HEK293 (cell line): Measurements from ENCODE around the gene SKI.

Experiments
- CTCF ChIA-PET: fragments of 350-600 bp; formaldehyde crosslinking; extraction: SDS; loops from one replicate; lab custom pipeline; 2021; ENCODE audit warnings: antibody characterized with exemption; lab: Yijun Ruan, JAX
- POLR2A ChIA-PET: fragments of 300-600 bp; formaldehyde crosslinking; extraction: SDS; loops from one replicate; lab custom pipeline; 2020; ENCODE audit warnings: antibody characterized with exemption, inconsistent platforms; lab: Yijun Ruan, JAX
- H3K27ac ChIP-seq: fragments of 200-500 bp; sonication (Bioruptor generic); 2 replicates; pipeline ENCODE4 v1.5.1; 2014; ENCODE audit warnings: low read depth, low read length, control low read depth, inconsistent platforms; ENCODE audit errors: extremely low read depth
- H3K36me3 ChIP-seq, 2 experiments: fragments of 200-500 bp in 1 of 2; sonication (Bioruptor generic) in 1 of 2; 1 replicate in 1 of 2; 2 replicates in 1 of 2; pipeline ENCODE4 v1.5.1; 2014 to 2017; ENCODE audit warnings: inconsistent platforms in 2 of 2, low read length in 2 of 2; ENCODE audit not compliant: control insufficient read depth in 2 of 2, insufficient read depth in 1 of 2
- H3K4me1 ChIP-seq: fragments of 200-500 bp; sonication (Bioruptor generic); 2 replicates; pipeline ENCODE4 v1.5.1; 2014; ENCODE audit warnings: mild to moderate bottlenecking, low read length, inconsistent platforms; ENCODE audit not compliant: control insufficient read depth, insufficient read depth
- H3K4me3 ChIP-seq: 2 replicates; pipeline ENCODE4 v1.5.1; 2011; ENCODE audit warnings: low read depth, mild to moderate bottlenecking, control low read depth, low read length, moderate library complexity
- H3K9me3 ChIP-seq: fragments of 200-500 bp; sonication (Bioruptor generic); 2 replicates; pipeline ENCODE4 v1.5.1; 2014; ENCODE audit warnings: low read depth, low read length, inconsistent platforms; ENCODE audit not compliant: control insufficient read depth, insufficient read depth
- GLIS1 ChIP-seq: fragments of 450-650 bp; formaldehyde crosslinking; IDR thresholded peaks from 2 replicates; pipeline ENCODE4 v1.5.1; 2016; ENCODE audit warnings: missing biosample characterization, missing genetic modification characterization
- GLIS2 ChIP-seq: fragments of 450-650 bp; formaldehyde crosslinking; IDR thresholded peaks from 2 replicates; pipeline ENCODE4 v1.5.1; 2016; ENCODE audit warnings: missing biosample characterization, missing genetic modification characterization
- IKZF3 ChIP-seq: fragments of 450-650 bp; IDR thresholded peaks from 2 replicates; pipeline ENCODE4 v1.5.0; 2018; ENCODE audit warnings: missing biosample characterization, mild to moderate bottlenecking, missing genetic modification characterization, moderate library complexity
- KLF9 ChIP-seq: fragments of 450-650 bp; formaldehyde crosslinking; IDR thresholded peaks from 2 replicates; pipeline ENCODE4 v1.5.1; 2016; ENCODE audit warnings: missing biosample characterization, missing genetic modification characterization, low read depth
- ZBTB8A ChIP-seq: fragments of 450-650 bp; formaldehyde crosslinking; IDR thresholded peaks from 2 replicates; pipeline ENCODE4 v1.5.1; 2016; ENCODE audit warnings: missing biosample characterization, missing genetic modification characterization
- ZIC2 ChIP-seq: fragments of 450-650 bp; formaldehyde crosslinking; IDR thresholded peaks from 2 replicates; pipeline ENCODE4 v1.5.1; 2016; ENCODE audit warnings: missing biosample characterization, missing genetic modification characterization
- ZNF221 ChIP-seq: fragments of 450-650 bp; formaldehyde crosslinking; IDR thresholded peaks from 2 replicates; pipeline ENCODE4 v1.5.1; 2017; ENCODE audit warnings: missing biosample characterization, missing genetic modification characterization, borderline replicate concordance
- ZNF335 ChIP-seq: fragments of 450-650 bp; formaldehyde crosslinking; conservative IDR thresholded peaks from 2 replicates; pipeline ENCODE4 v1.5.1; 2016; ENCODE audit warnings: missing biosample characterization, missing genetic modification characterization
- ZNF529 ChIP-seq: fragments of 450-650 bp; formaldehyde crosslinking; IDR thresholded peaks from 2 replicates; pipeline ENCODE4 v1.5.1; 2017; ENCODE audit warnings: missing genetic modification characterization, missing biosample characterization; ENCODE audit not compliant: insufficient replicate concordance
- ZNF600 ChIP-seq: fragments of 450-650 bp; formaldehyde crosslinking; IDR thresholded peaks from 2 replicates; pipeline ENCODE4 v1.5.1; 2016; ENCODE audit warnings: missing biosample characterization, missing genetic modification characterization
- ZSCAN30 ChIP-seq: fragments of 450-650 bp; IDR thresholded peaks from 2 replicates; pipeline ENCODE4 v1.5.1; 2018; ENCODE audit warnings: missing biosample characterization, mild to moderate bottlenecking, missing genetic modification characterization, moderate library complexity
- TF ChIP-seq, protein P1 (sequence below): fragments of 450-650 bp; formaldehyde crosslinking; IDR thresholded peaks from 2 replicates; pipeline ENCODE4 v1.5.1; 2016; ENCODE audit warnings: missing biosample characterization, missing genetic modification characterization
- TF ChIP-seq, protein P2 (sequence below): fragments of 450-650 bp; formaldehyde crosslinking; IDR thresholded peaks from 2 replicates; pipeline ENCODE4 v1.5.1; 2017; ENCODE audit warnings: missing biosample characterization, missing genetic modification characterization

The SKI gene

DNA sequence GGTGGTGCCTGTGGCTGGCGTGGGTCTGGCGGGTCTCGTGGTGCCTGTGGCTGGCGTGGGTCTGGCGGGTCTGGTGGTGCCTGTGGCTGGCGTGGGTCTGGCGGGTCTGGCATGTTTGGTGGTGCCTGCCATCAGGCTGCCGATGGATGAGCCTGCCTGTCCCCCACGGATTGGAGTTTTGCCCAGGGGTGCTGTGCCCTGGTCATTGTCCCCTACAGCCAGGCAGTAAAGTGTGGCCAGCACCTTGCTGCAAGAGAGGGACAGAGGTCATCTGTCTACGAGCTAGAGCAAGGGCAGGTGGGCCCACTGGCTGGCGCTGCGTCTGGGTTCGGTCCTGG, 41.8 kb downstream of the SKI start:
- TF ChIP-seq ZNF529 (tag by site-specific recombination) = no peak
- ChIA-PET CTCF (no interaction called here), POLR2A (no interaction called here)
- peaks cover 13% of the 10 kb centered on the region for H3K4me1 ChIP-seq
- no peak overlapping the region for H3K4me3 ChIP-seq
- H3K27ac ChIP-seq = no peak overlapping the region
- no peaks in the 10 kb centered on the region for H3K9me3 ChIP-seq
- peaks cover 0 to 16% of the 10 kb centered on the region in 2 experiments; a peak in 1 of 3 replicates for H3K36me3 ChIP-seq

DNA sequence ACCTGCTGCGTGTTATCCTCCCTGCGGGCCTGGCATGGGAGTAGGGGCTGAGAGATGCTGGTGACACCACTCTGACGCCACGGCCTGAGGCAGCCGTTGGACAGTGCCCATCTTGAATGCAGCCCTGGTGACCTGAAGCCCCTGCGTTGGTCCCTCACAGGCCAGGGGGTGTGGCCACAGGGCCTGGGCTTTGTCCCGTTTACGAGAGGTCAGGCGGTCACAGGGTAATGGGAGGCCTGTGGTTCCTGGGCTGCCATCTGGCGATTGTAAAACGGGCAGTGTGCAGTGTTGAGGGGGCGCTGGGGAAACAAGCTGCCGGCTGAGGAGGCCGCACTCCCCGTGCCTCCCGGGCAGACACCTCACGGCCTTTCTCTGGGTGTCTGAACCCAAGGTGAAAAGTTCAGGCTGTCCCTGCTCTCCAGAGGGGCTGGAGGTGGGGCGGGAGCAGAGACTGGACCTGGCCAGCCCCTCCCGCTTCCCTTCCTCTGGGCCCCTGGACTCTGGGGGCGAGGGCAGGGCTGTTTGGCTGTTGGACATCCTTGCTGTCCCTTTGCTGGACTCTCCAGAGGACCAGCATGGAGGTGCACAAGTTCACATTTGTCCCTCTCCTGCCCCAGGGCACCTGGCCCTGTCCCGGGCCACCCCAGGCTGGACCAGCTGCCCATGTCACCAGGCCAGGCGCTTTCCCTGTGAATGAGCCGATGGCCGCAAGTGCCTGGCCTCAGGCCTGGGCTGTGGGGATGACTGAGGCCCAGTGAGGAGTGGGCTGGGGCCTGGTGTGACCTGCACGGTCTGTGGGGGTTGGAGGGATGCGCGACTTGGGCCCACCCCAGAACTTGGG, 42.4 kb downstream of the SKI start:
- no peak for TF ChIP-seq ZNF335
- 0 out of 2 replicates have a peak, but pooled peaks have one; percentile 17 for TF ChIP-seq KLF9
- TF ChIP-seq, all 188 proteins: peak for 1
- 0 out of 2 replicates have a peak overlapping the region, but pooled peaks have one; percentile 13 for H3K27ac ChIP-seq
- no peaks in the 10 kb centered on the region for H3K9me3 ChIP-seq
- peaks cover 18% of the 10 kb centered on the region for H3K4me1 ChIP-seq
- peaks cover 0 to 16% of the 10 kb centered on the region in 2 experiments; a peak in 1 of 3 replicates for H3K36me3 ChIP-seq
- no peak overlapping the region for H3K4me3 ChIP-seq
- CTCF ChIA-PET = no interaction called here
- POLR2A ChIA-PET = no interaction called here

DNA sequence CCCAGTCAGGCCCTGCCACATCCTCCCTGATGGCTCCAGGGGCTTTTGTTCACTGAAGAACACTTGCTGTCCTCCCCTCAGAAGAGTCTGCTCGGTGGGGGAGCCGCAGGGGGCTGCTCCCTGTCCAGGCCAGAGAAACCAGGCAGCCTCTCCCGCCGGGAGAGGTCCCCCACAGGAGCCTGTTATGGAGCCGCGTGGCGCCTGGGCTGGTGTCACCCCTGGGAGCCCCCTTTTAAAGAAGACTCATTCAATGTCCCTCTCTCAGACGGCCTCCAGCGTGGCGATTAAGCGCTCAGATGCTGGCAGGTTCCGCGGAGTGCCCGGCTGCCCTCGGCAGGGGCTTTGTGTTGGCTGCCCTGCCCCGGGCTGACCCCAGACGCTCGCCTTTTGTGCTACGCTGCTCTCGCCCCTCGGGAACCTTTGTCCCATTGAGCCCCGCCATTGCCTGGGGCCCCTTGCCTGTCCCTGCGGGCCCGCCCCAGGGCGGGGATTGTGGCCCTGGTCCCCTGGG, 43.1 kb downstream of the SKI start:
- Histone ChIP-seq H3K4me3 (no peak overlapping the region), H3K27ac (no peak overlapping the region)
- peak; percentile 41; the same call in 1 of the 2 replicates for TF ChIP-seq ZNF600 (tag by site-specific recombination)
- TF ChIP-seq, protein P1, sequence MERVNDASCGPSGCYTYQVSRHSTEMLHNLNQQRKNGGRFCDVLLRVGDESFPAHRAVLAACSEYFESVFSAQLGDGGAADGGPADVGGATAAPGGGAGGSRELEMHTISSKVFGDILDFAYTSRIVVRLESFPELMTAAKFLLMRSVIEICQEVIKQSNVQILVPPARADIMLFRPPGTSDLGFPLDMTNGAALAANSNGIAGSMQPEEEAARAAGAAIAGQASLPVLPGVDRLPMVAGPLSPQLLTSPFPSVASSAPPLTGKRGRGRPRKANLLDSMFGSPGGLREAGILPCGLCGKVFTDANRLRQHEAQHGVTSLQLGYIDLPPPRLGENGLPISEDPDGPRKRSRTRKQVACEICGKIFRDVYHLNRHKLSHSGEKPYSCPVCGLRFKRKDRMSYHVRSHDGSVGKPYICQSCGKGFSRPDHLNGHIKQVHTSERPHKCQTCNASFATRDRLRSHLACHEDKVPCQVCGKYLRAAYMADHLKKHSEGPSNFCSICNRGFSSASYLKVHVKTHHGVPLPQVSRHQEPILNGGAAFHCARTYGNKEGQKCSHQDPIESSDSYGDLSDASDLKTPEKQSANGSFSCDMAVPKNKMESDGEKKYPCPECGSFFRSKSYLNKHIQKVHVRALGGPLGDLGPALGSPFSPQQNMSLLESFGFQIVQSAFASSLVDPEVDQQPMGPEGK = 0 out of 2 replicates have a peak, but pooled peaks have one; percentile 20
- TF ChIP-seq GLIS1 (tag by site-specific recombination) = peak; percentile 96
- no peak for TF ChIP-seq ZNF221 (tag by site-specific recombination)
- no peak for TF ChIP-seq ZSCAN30 (tag by site-specific recombination)
- 0 out of 2 replicates have a peak, but pooled peaks have one; percentile 17 for TF ChIP-seq IKZF3 (tag by site-specific recombination)
- TF ChIP-seq, protein P2, sequence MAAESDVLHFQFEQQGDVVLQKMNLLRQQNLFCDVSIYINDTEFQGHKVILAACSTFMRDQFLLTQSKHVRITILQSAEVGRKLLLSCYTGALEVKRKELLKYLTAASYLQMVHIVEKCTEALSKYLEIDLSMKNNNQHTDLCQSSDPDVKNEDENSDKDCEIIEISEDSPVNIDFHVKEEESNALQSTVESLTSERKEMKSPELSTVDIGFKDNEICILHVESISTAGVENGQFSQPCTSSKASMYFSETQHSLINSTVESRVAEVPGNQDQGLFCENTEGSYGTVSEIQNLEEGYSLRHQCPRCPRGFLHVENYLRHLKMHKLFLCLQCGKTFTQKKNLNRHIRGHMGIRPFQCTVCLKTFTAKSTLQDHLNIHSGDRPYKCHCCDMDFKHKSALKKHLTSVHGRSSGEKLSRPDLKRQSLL (tag by site-specific recombination) = peak; percentile 41; the same call in 1 of the 2 replicates
- TF ChIP-seq ZBTB8A (tag by site-specific recombination) = 0 out of 2 replicates have a peak, but pooled peaks have one; percentile 15
- peak; percentile 91 for TF ChIP-seq ZIC2 (tag by site-specific recombination)
- peak; percentile 58; the same call in 1 of the 2 replicates for TF ChIP-seq GLIS2 (tag by site-specific recombination)
- TF ChIP-seq, all 188 proteins: peak for 8
- Histone ChIP-seq H3K36me3 (peaks cover 0 to 16% of the 10 kb centered on the region in 2 experiments; a peak in 1 of 3 replicates), H3K4me1 (peaks cover 18% of the 10 kb centered on the region), H3K9me3 (no peaks in the 10 kb centered on the region)
- ChIA-PET CTCF (no interaction called here), POLR2A (no interaction called here)
